D721Med (cell line): Measurements from ENCODE around the gene NRG2.

Source experiments
- DNase-seq: peaks from one replicate; pipeline ENCODE4 v3.0.0; 2011; ENCODE audit warnings: low spot score; ENCODE audit not compliant: insufficient read length
- FAIRE-seq: peaks from 2 replicates; lab custom pipeline; 2011; peaks lifted over from hg19 to GRCh38; lab: Jason Lieb, UNC
- CTCF ChIP-seq: IDR thresholded peaks from 2 replicates; pipeline ENCODE4 v1.5.1; 2012; ENCODE audit warnings: mild to moderate bottlenecking, control low read depth; ENCODE audit not compliant: insufficient read depth; ENCODE audit errors: missing control alignments

NRG2 gene

GRCh38 chr5:139900546-139901250, 142.4 kb downstream of the NRG2 start:
- FAIRE-seq, result no peak
- DNase-seq, result no peak
- TF ChIP-seq CTCF, result no peak

- DNase-seq, result no peak
- no peak for FAIRE-seq
- no peak for TF ChIP-seq CTCF
These were observed 144.1 kb downstream of the NRG2 start for GRCh38 chr5:139898981-139899380.

GRCh38 chr5:139897982-139898381, 145.1 kb downstream of the NRG2 start:
- no peak for DNase-seq
- FAIRE-seq, result no peak
- TF ChIP-seq CTCF, result no peak

GRCh38 chr5:139897342-139897741, 145.8 kb downstream of the NRG2 start:
- TF ChIP-seq CTCF, result no peak
- DNase-seq (no peak), FAIRE-seq (no peak)

- TF ChIP-seq CTCF, result no peak
- DNase-seq (no peak), FAIRE-seq (no peak)
These were observed 146.4 kb downstream of the NRG2 start for GRCh38 chr5:139896718-139897117.

GRCh38 chr5:139895647-139896046, 147.5 kb downstream of the NRG2 start:
- no peak for DNase-seq

More at GRCh38 chr5:139895647-139896046, 147.5 kb downstream of the NRG2 start:
- no peak for TF ChIP-seq CTCF
- no peak for FAIRE-seq
